IMR-90 (cell line): ENCODE measurements around the gene MUC5AC. TPM values are rescaled to one million over a fixed set of nuclear protein-coding genes. Genes with fewer than 3 reads are reported as not detected.

Source experiments
- ATAC-seq: fragments of 200-7000 bp; cut with Tn5 transposase; 2 replicates; pipeline ENCODE4 v1.9.1; 2020; ENCODE audit warnings: low read depth, mild to moderate bottlenecking, moderate library complexity
- BruUV-seq: library from RNA; stranded (reverse); fragments of 400-500 nt; replicated peaks from 2 replicates; lab custom pipeline; 2021; lab: Mats Ljungman, UMichigan
- CTCF ChIA-PET: fragments of 300-600 bp; formaldehyde crosslinking; extraction: SDS; loops from one replicate; lab custom pipeline; 2021; ENCODE audit warnings: antibody characterized with exemption; lab: Yijun Ruan, JAX
- POLR2A ChIA-PET: fragments of 300-600 bp; sonication (Branson Sonifier 250); formaldehyde crosslinking; loops from one replicate; lab custom pipeline; 2022; ENCODE audit warnings: antibody characterized with exemption; ENCODE audit not compliant: unreplicated experiment; lab: Charles Lee
- DNase-seq: peaks from one replicate; pipeline ENCODE4 v3.0.0; 2013
- H2AFZ ChIP-seq: replicated peaks from 2 replicates; pipeline ENCODE3; 2013; ENCODE audit warnings: low read length, mild to moderate bottlenecking; ENCODE audit not compliant: poor library complexity
- H2AK5ac ChIP-seq: 2 replicates; pipeline ENCODE4 v1.6.1; 2013; ENCODE audit warnings: low read depth, low read length, inconsistent platforms
- H2AK9ac ChIP-seq: replicated peaks from 2 replicates; pipeline ENCODE3; 2013; ENCODE audit warnings: mild to moderate bottlenecking, low read depth, low read length, moderate library complexity; ENCODE audit not compliant: poor library complexity
- H2BK120ac ChIP-seq: 2 replicates; pipeline ENCODE4 v1.6.1; 2013; ENCODE audit warnings: low read depth, low read length, inconsistent platforms
- H2BK15ac ChIP-seq: 3 replicates; pipeline ENCODE4 v1.6.1; 2013; ENCODE audit warnings: low read depth, low read length, inconsistent platforms
- H2BK20ac ChIP-seq: 2 replicates; pipeline ENCODE4 v1.6.1; 2013; ENCODE audit warnings: low read depth, mild to moderate bottlenecking, inconsistent platforms, low read length, moderate library complexity
- H2BK5ac ChIP-seq: 2 replicates; pipeline ENCODE4 v1.6.1; 2013; ENCODE audit warnings: mild to moderate bottlenecking, low read depth, low read length, inconsistent platforms; ENCODE audit not compliant: poor library complexity, severe bottlenecking
- H3K14ac ChIP-seq: replicated peaks from 2 replicates; pipeline ENCODE4 v1.6.1; 2013; ENCODE audit warnings: low read depth, low read length, inconsistent platforms
- H3K18ac ChIP-seq: 2 replicates; pipeline ENCODE4 v1.6.1; 2013; ENCODE audit warnings: low read depth, low read length, control low read depth
- H3K23ac ChIP-seq: 2 replicates; pipeline ENCODE4 v1.6.1; 2013; ENCODE audit warnings: low read depth, low read length, inconsistent platforms
- H3K27ac ChIP-seq: 2 replicates; pipeline ENCODE4 v1.5.1; 2013; ENCODE audit warnings: mild to moderate bottlenecking, control low read depth, low read length; ENCODE audit not compliant: insufficient read depth
- H3K27me3 ChIP-seq: 2 replicates; pipeline ENCODE4 v1.6.1; 2013; ENCODE audit warnings: low read length; ENCODE audit not compliant: control insufficient read depth, insufficient read depth
- H3K36me3 ChIP-seq: 2 replicates; pipeline ENCODE4 v1.6.1; 2013; ENCODE audit warnings: low read length, mixed read lengths; ENCODE audit not compliant: control insufficient read depth, insufficient read depth
- H3K4ac ChIP-seq: 2 replicates; pipeline ENCODE4 v1.6.1; 2013; ENCODE audit warnings: low read depth, low read length, inconsistent platforms
- H3K4me1 ChIP-seq: 2 replicates; pipeline ENCODE4 v1.6.1; 2013; ENCODE audit warnings: low read length, mixed read lengths; ENCODE audit not compliant: control insufficient read depth, insufficient read depth
- H3K4me2 ChIP-seq: 2 replicates; pipeline ENCODE4 v1.6.1; 2013; ENCODE audit warnings: low read depth, mild to moderate bottlenecking, control low read depth, low read length, moderate library complexity
- H3K4me3 ChIP-seq: 2 replicates; pipeline ENCODE4 v1.5.1; 2013; ENCODE audit warnings: low read depth, mild to moderate bottlenecking, control low read depth, low read length, moderate library complexity; ENCODE audit not compliant: insufficient read depth
- H3K56ac ChIP-seq: 2 replicates; pipeline ENCODE4 v1.6.1; 2013; ENCODE audit warnings: low read length, inconsistent platforms; ENCODE audit not compliant: insufficient read depth; ENCODE audit errors: extremely low read depth
- H3K79me1 ChIP-seq, 2 experiments: 2 replicates each; pipeline ENCODE4 v1.6.1; 2013; ENCODE audit warnings: low read length in 2 of 2, inconsistent platforms in 1 of 2, low read depth in 1 of 2
- H3K9ac ChIP-seq: 2 replicates; pipeline ENCODE4 v1.6.1; 2013; ENCODE audit warnings: low read depth, low read length, control low read depth
- H3K9me1 ChIP-seq: 2 replicates; pipeline ENCODE4 v1.6.1; 2013; ENCODE audit warnings: low read length, inconsistent platforms; ENCODE audit not compliant: insufficient read depth
- H3K9me3 ChIP-seq: 2 replicates; pipeline ENCODE4 v1.6.1; 2013; ENCODE audit warnings: low read length; ENCODE audit not compliant: control insufficient read depth, insufficient read depth
- H4K20me1 ChIP-seq: 2 replicates; pipeline ENCODE4 v1.6.1; 2013; ENCODE audit warnings: low read length, inconsistent platforms; ENCODE audit not compliant: insufficient read depth
- H4K5ac ChIP-seq: 2 replicates; pipeline ENCODE4 v1.6.1; 2013; ENCODE audit warnings: mild to moderate bottlenecking, low read depth, low read length, control low read depth
- H4K8ac ChIP-seq, 2 experiments: 2 replicates each; pipeline ENCODE4 v1.6.1; 2013; ENCODE audit warnings: low read depth in 2 of 2, low read length in 2 of 2, control low read depth in 1 of 2, inconsistent platforms in 1 of 2
- H4K91ac ChIP-seq: 2 replicates; pipeline ENCODE4 v1.6.1; 2013; ENCODE audit warnings: low read depth, low read length, inconsistent platforms; ENCODE audit not compliant: insufficient read depth
- BHLHE40 ChIP-seq: fragments of 150-350 bp; IDR thresholded peaks from 2 replicates; pipeline ENCODE4 v1.6.1; 2016; ENCODE audit warnings: mild to moderate bottlenecking, low read depth, low read length
- CHD1 ChIP-seq: IDR thresholded peaks from 2 replicates; pipeline ENCODE4 v1.6.1; 2012; ENCODE audit warnings: low read depth, low read length, improper control_type of control experiment
- FOS ChIP-seq: fragments of 150-350 bp; IDR thresholded peaks from 2 replicates; pipeline ENCODE4 v1.6.1; 2016; ENCODE audit warnings: low read depth, low read length
- NFE2L2 ChIP-seq: fragments of 150-350 bp; IDR thresholded peaks from 2 replicates; pipeline ENCODE4 v1.6.1; 2016; ENCODE audit warnings: low read depth, mild to moderate bottlenecking, low read length
- WGBS, 2 experiments: methylation state at CpG; one replicate each; pipeline versions ENCODE4 v1.1.5 to v1.1.7; 2013; ENCODE audit warnings: missing lambda C conversion rate in 2 of 2; ENCODE audit not compliant: insufficient read length in 1 of 2; ENCODE audit errors: extremely low coverage in 2 of 2; 5-methylcytosine and 5-hydroxymethylcytosine counted together
- dilution Hi-C: fragments of 300-500 bp; cut with HindIII; formaldehyde crosslinking; loops from one replicate; pipeline ENCODE4 v1.14.3; 2018; ENCODE audit warnings: low sequenced_read_pairs; ENCODE audit not compliant: unreplicated experiment
- in situ Hi-C: fragments of 300-500 bp; cut with MboI; formaldehyde crosslinking; loops from 3 replicates; pipeline ENCODE4 v1.14.3; 2019; ENCODE audit warnings: low sequenced_read_pairs, inconsistent platforms, mixed read lengths
- intact Hi-C: fragments of 100-400 bp; cut with micrococcal nuclease; formaldehyde crosslinking; loops from 2 replicates; pipeline ENCODE4 v1.10.0; 2022
- polyA plus RNA-seq, 3 experiments: library from polyadenylated mRNA; depleted of rRNA; stranded (reverse); fragments of >200 nt; gene quantifications; 2 replicates each; pipeline ENCODE4 v1.2.3, GENCODE V29; 2012; ENCODE audit warnings: low replicate concordance in 1 of 3
- total RNA-seq: library from RNA; depleted of rRNA; stranded (reverse); fragments of >200 nt; gene quantifications from 2 replicates; pipeline ENCODE4 v1.2.3, GENCODE V29; 2012

Gene MUC5AC
- total and polyA plus RNA-seq, 2 of the 4 experiments (the other 2 are of a cell fraction): 0.02 TPM; not detected in 1

- no peaks in the 10 kb centered on the region for H3K79me1 ChIP-seq
- H3K9me3 ChIP-seq: no peaks in the 10 kb centered on the region
- no peak overlapping the region for H3K9ac ChIP-seq
- no peak overlapping the region for H4K5ac ChIP-seq
- no peak overlapping the region for H3K56ac ChIP-seq
- H3K27me3 ChIP-seq: peaks cover 12% of the 10 kb centered on the region; the same call in 1 of the 2 replicates
- intact Hi-C loops (no loop called here), in situ Hi-C loops (no loop called here), dilution Hi-C loops (no loop called here)
- H3K4me1 ChIP-seq: no peaks in the 10 kb centered on the region
- BruUV-seq: no TSS peak
- WGBS, 2 experiments: 73% methylated on average over 4 of the region's 12 CpGs; no CpG with 5 or more reads in 1 of the 2 experiments
- no peak overlapping the region for H2AK9ac ChIP-seq
- H3K4me3 ChIP-seq: no peak overlapping the region
- no peak overlapping the region for H2BK5ac ChIP-seq
- H2AK5ac ChIP-seq: no peak overlapping the region
- H3K4ac ChIP-seq: no peak overlapping the region
- ChIA-PET POLR2A (no interaction called here), CTCF (no interaction called here)
- H3K18ac ChIP-seq: no peak overlapping the region
- no peak overlapping the region for H2BK20ac ChIP-seq
- H3K14ac ChIP-seq: no peak overlapping the region
- no peak overlapping the region for H2AFZ ChIP-seq
- no peaks in the 10 kb centered on the region for H3K36me3 ChIP-seq
- no peak overlapping the region for H2BK120ac ChIP-seq
- H2BK15ac ChIP-seq: no peak overlapping the region
- H3K9me1 ChIP-seq: no peaks in the 10 kb centered on the region
- no peak for DNase-seq
- no peak for ATAC-seq
- H4K20me1 ChIP-seq: no peaks in the 10 kb centered on the region
- TF ChIP-seq BHLHE40 (no peak), CHD1 (no peak), FOS (no peak), NFE2L2 (no peak)
- no peak overlapping the region for H3K23ac ChIP-seq
- H4K8ac ChIP-seq: no peak overlapping the region
- H3K27ac ChIP-seq: no peak overlapping the region
- H4K91ac ChIP-seq: no peak overlapping the region
- H3K4me2 ChIP-seq: no peak overlapping the region
Observed at GRCh38 chr11:1116104-1116503, 41.6 kb upstream of the MUC5AC start.
